Endothelial cell of umbilical vein (primary cell): ENCODE data around the gene NKD2. TPM values are rescaled to one million over a fixed set of nuclear protein-coding genes. Genes with fewer than 3 reads are reported as not detected.

Experiments
- BruUV-seq: library from RNA; stranded (reverse); fragments of 400-500 nt; replicated peaks from 2 replicates; lab custom pipeline; 2021; lab: Mats Ljungman, UMichigan
- CTCF ChIA-PET: fragments of 300-600, 350-600 bp; sonication (Branson Sonifier 250); formaldehyde crosslinking; loops from one replicate; lab custom pipeline; 2021; ENCODE audit warnings: antibody characterized with exemption, inconsistent platforms; lab: Charles Lee
- POLR2A ChIA-PET: fragments of 300-600, 350-600 bp; sonication (Branson Sonifier 250); formaldehyde crosslinking; loops from one replicate; lab custom pipeline; 2021; ENCODE audit warnings: antibody characterized with exemption, inconsistent platforms; lab: Charles Lee
- DNase-seq: peaks from one replicate; pipeline ENCODE4 v3.0.0-alpha.2; 2011; ENCODE audit warnings: low read depth, low spot score
- FAIRE-seq: peaks from 2 replicates; lab custom pipeline; 2011; peaks lifted over from hg19 to GRCh38; lab: Jason Lieb, UNC
- H2AFZ ChIP-seq: 2 replicates; pipeline ENCODE4 v1.6.0; 2012; ENCODE audit warnings: low read depth, low read length, control low read depth, inconsistent platforms
- H3K27ac ChIP-seq: 2 replicates; pipeline ENCODE4 v1.5.1; 2011; ENCODE audit warnings: low read depth, mild to moderate bottlenecking, control low read depth, low read length, moderate library complexity; ENCODE audit not compliant: insufficient read depth
- H3K27me3 ChIP-seq, 2 experiments: 2 replicates each; pipeline versions ENCODE4 v1.6.0 to v1.6.1; 2011; ENCODE audit warnings: low read length in 2 of 2, mixed read lengths in 1 of 2; ENCODE audit not compliant: control insufficient read depth in 2 of 2, insufficient read depth in 2 of 2
- H3K36me3 ChIP-seq, 2 experiments: 2 replicates in 1 of 2; 3 replicates in 1 of 2; pipeline ENCODE4 v1.5.1; 2011; ENCODE audit warnings: low read length in 2 of 2, mild to moderate bottlenecking in 1 of 2, moderate library complexity in 1 of 2; ENCODE audit not compliant: control insufficient read depth in 2 of 2, insufficient read depth in 2 of 2; ENCODE audit errors: extremely low read depth in 1 of 2
- H3K4me1 ChIP-seq: 3 replicates; pipeline ENCODE4 v1.5.1; 2011; ENCODE audit warnings: mild to moderate bottlenecking, low read length; ENCODE audit not compliant: control insufficient read depth, insufficient read depth; ENCODE audit errors: extremely low read depth
- H3K4me2 ChIP-seq: 2 replicates; pipeline ENCODE4 v1.6.1; 2011; ENCODE audit warnings: low read length, control low read depth, mixed read lengths; ENCODE audit not compliant: insufficient read depth
- H3K4me3 ChIP-seq, 3 experiments: fragments of 200-600 bp in 1 of 3; sonication (generic), shearing (Covaris generic) in 1 of 3; replicated peaks in 1 of 3; 2 replicates each; pipeline ENCODE4 v1.5.1; 2011 to 2016; ENCODE audit warnings: control low read depth in 3 of 3, low read length in 3 of 3, mild to moderate bottlenecking in 2 of 3, inconsistent platforms in 1 of 3, low read depth in 1 of 3, moderate library complexity in 1 of 3; ENCODE audit not compliant: insufficient read depth in 1 of 3
- H3K79me2 ChIP-seq: 2 replicates; pipeline ENCODE4 v1.6.0; 2012; ENCODE audit warnings: low read length, inconsistent platforms; ENCODE audit not compliant: control insufficient read depth, insufficient read depth
- H3K9ac ChIP-seq: replicated peaks from 2 replicates; pipeline ENCODE3; 2011; ENCODE audit warnings: low read length, control low read depth; ENCODE audit not compliant: insufficient read depth; ENCODE audit errors: extremely low read depth
- H3K9me1 ChIP-seq: replicated peaks from 3 replicates; pipeline ENCODE4 v1.6.0; 2011; ENCODE audit warnings: mild to moderate bottlenecking, low read length; ENCODE audit not compliant: control insufficient read depth, insufficient read depth; ENCODE audit errors: extremely low read depth
- H3K9me3 ChIP-seq: replicated peaks from 2 replicates; pipeline ENCODE4 v1.5.1; 2012; ENCODE audit warnings: low read length, inconsistent platforms; ENCODE audit not compliant: control insufficient read depth, insufficient read depth
- H4K20me1 ChIP-seq: replicated peaks from 2 replicates; pipeline ENCODE3; 2011; ENCODE audit warnings: mild to moderate bottlenecking, low read length; ENCODE audit not compliant: control insufficient read depth, insufficient read depth; ENCODE audit errors: extremely low read depth
- EZH2 ChIP-seq: IDR thresholded peaks from 2 replicates; pipeline ENCODE4 v1.6.1; 2012; ENCODE audit warnings: borderline replicate concordance, low read depth, mild to moderate bottlenecking, moderate library complexity, low read length, inconsistent platforms; ENCODE audit not compliant: severe bottlenecking
- FOS ChIP-seq: IDR thresholded peaks from 2 replicates; pipeline ENCODE4 v1.6.1; 2011; ENCODE audit warnings: mild to moderate bottlenecking, low read length, moderate library complexity, borderline replicate concordance; ENCODE audit not compliant: insufficient read depth
- GATA2 ChIP-seq: IDR thresholded peaks from 2 replicates; pipeline ENCODE4 v1.7.0; 2011; ENCODE audit warnings: low read depth, mild to moderate bottlenecking, moderate library complexity, mixed read lengths, low read length; ENCODE audit not compliant: insufficient read length, insufficient read depth
- JUN ChIP-seq: IDR thresholded peaks from 2 replicates; pipeline ENCODE4 v1.6.1; 2011; ENCODE audit warnings: borderline replicate concordance, low read depth; ENCODE audit not compliant: insufficient read length, insufficient read depth
- MYC ChIP-seq: IDR thresholded peaks from one replicate; pipeline ENCODE4 v1.6.1; 2011; ENCODE audit warnings: mild to moderate bottlenecking, low read depth, low read length
- POLR2A ChIP-seq: IDR thresholded peaks from 2 replicates; pipeline ENCODE4 v1.6.1; 2012; ENCODE audit warnings: low read depth, mild to moderate bottlenecking, control low read depth, low read length
- POLR2AphosphoS5 ChIP-seq: IDR thresholded peaks from 2 replicates; pipeline ENCODE4 v1.6.1; 2012; ENCODE audit warnings: low read depth, mild to moderate bottlenecking, control low read depth, low read length, moderate library complexity; ENCODE audit not compliant: insufficient read depth
- dilution Hi-C: fragments of 300-500 bp; cut with MboI; formaldehyde crosslinking; loops from one replicate; pipeline ENCODE4 v1.15.0; 2019; ENCODE audit warnings: low sequenced_read_pairs; ENCODE audit not compliant: extremely low pct_ligation_motif_present
- intact Hi-C: fragments of 100-400 bp; cut with micrococcal nuclease; formaldehyde crosslinking; loops from one replicate; pipeline ENCODE4 v1.10.0; 2022
- polyA plus RNA-seq, 4 experiments: library from polyadenylated mRNA; depleted of rRNA in 3 of 4; stranded (reverse) in 3 of 4; unstranded in 1 of 4; fragments of >200 nt; gene quantifications; 2 replicates each; pipeline versions ENCODE4 v1.2.1 to v1.2.3, GENCODE V29; 2011 to 2012; ENCODE audit warnings: missing spikeins in 1 of 4
- total RNA-seq: library from RNA; stranded (reverse); gene quantifications from 2 replicates; pipeline ENCODE4 v1.2.3, GENCODE V29; 2021
- TF ChIP-seq, protein P1 (sequence below), 2 donors: IDR thresholded peaks; 1 replicate in 1 of 2; 2 replicates in 1 of 2; pipeline ENCODE4 v1.5.1; 2011; ENCODE audit warnings: low read length in 2 of 2, mild to moderate bottlenecking in 2 of 2, moderate library complexity in 2 of 2, control low read depth in 1 of 2, inconsistent platforms in 1 of 2, low read depth in 1 of 2; ENCODE audit not compliant: insufficient read depth in 1 of 2; ENCODE audit errors: extremely low read depth in 1 of 2
- TF ChIP-seq, protein P2 (sequence below): IDR thresholded peaks from 2 replicates; pipeline ENCODE4 v1.6.1; 2011; ENCODE audit not compliant: insufficient read depth, insufficient read length

The NKD2 gene
- total and polyA plus RNA-seq, 2 donors (not counting 3 experiments of a cell fraction or from before 2014, with no cell fraction given): 0.08 TPM; not detected in 1

DNA sequence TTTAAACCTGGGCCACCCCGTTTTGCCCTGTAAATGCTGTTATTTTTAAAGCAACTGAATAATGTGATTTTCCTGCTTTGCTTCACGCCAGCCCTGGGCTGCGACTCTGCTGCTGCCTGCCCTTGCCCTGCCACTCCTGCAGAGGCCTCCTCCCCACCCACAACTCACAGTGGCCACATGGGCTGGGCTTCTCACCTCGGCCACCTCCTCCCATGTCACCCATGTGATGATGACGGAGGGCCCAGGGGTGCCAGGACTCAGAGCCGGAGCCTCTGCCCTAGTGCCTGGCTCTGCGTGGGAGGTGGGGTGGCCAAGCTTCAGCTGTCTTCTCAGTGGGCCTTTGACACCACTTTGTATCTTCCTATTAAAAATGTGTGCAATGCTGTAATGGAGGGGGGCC lies 48.1 kb upstream of the NKD2 start:
- dilution Hi-C loops: no loop called here
- TF ChIP-seq POLR2AphosphoS5 (no peak), FOS (no peak), EZH2 (no peak), JUN (no peak), POLR2A (no peak), MYC (no peak), GATA2 (no peak)
- TF ChIP-seq, protein P1, sequence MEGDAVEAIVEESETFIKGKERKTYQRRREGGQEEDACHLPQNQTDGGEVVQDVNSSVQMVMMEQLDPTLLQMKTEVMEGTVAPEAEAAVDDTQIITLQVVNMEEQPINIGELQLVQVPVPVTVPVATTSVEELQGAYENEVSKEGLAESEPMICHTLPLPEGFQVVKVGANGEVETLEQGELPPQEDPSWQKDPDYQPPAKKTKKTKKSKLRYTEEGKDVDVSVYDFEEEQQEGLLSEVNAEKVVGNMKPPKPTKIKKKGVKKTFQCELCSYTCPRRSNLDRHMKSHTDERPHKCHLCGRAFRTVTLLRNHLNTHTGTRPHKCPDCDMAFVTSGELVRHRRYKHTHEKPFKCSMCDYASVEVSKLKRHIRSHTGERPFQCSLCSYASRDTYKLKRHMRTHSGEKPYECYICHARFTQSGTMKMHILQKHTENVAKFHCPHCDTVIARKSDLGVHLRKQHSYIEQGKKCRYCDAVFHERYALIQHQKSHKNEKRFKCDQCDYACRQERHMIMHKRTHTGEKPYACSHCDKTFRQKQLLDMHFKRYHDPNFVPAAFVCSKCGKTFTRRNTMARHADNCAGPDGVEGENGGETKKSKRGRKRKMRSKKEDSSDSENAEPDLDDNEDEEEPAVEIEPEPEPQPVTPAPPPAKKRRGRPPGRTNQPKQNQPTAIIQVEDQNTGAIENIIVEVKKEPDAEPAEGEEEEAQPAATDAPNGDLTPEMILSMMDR (IDR thresholded peaks at IDR 0.05; ENCODE audit: extremely low read depth in 1 of 2, insufficient read depth in 1 of 2, low read depth in 1 of 2, low read length in 2 of 2): no peak
- TF ChIP-seq, protein P2, sequence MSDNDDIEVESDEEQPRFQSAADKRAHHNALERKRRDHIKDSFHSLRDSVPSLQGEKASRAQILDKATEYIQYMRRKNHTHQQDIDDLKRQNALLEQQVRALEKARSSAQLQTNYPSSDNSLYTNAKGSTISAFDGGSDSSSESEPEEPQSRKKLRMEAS: no peak
- Histone ChIP-seq H4K20me1 (no peaks in the 10 kb centered on the region), H3K4me1 (peaks cover 19% of the 10 kb centered on the region), H3K27me3 (no peaks in the 10 kb centered on the region), H3K4me3 (no peak overlapping the region), H3K9me3 (no peaks in the 10 kb centered on the region), H3K9me1 (no peaks in the 10 kb centered on the region), H3K36me3 (no peaks in the 10 kb centered on the region), H3K4me2 (no peak overlapping the region), H3K9ac (no peak overlapping the region), H3K79me2 (no peaks in the 10 kb centered on the region), H3K27ac (no peak overlapping the region), H2AFZ (no peak overlapping the region)
- no peak for FAIRE-seq
- no peak for DNase-seq
- CTCF ChIA-PET: no interaction called here
- BruUV-seq: no TSS peak
- intact Hi-C loops: no loop called here
- POLR2A ChIA-PET: no interaction called here
